ENCODE data around the gene PDZK1.
"Not testable (repeated sequence)": the region's sequence is repeated elsewhere in the genome, so short reads cannot be mapped to it uniquely, and the experiment has no call there.

The PDZK1 gene

GRCh38 chr1:145707183-145707867, at the start of gene PDZK1:
TSS of gene PDZK1 (minus strand) at chr1:145707368. CDS start at chr1:145688021, 19,347 bp downstream.
- no peak for DNase-seq

- DNase-seq: no peak
These were observed 44.4 kb upstream of the PDZK1 start for GRCh38 chr1:145751491-145752037.

DNA sequence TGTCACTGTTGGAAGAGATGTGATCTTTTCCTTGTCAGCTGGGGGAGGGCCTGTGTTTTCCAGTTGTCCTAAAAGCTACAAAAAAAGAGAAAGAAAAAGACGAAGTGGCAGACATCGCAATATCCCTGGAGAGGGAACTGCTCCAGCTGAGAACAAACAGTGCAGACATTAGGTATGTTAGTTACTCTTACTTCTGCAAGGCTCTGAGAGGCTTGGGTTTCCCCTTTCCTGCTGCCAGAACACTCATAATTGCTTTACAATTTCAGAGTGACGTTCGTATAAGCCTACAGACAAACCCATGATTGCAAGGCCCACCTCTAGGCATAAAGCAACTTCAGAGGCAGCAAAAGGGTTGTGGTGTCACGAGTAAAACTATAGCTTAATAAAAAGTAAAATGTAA, 43.3 kb upstream of the PDZK1 start:
- no peak for DNase-seq

- no peak for DNase-seq
These were observed 40.5 kb upstream of the PDZK1 start for GRCh38 chr1:145747398-145748247.

- DNase-seq: no peak
These were observed 33.1 kb upstream of the PDZK1 start for GRCh38 chr1:145740269-145740668.

DNA sequence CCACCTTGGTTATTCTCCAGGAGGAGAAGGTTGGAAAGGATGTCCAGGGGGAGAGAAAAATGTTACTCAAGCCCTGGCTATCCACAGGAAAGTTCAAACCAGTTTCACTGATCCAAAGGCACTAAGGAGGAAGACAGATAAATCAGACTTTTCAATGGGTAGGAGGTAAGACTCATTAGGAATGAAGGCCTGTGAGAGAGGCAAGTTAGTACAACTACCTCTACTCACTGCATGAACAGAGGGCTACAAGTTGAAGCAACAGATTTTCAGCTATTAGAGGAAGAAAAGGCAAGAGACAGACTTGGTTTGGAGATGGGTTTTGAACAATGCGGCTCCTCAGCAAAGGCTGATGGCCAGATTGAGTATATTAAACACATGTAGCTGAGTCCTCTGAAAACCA, 29.0 kb upstream of the PDZK1 start:
- no peak for DNase-seq

GRCh38 chr1:145730900-145731299, 23.7 kb upstream of the PDZK1 start:
- no peak for DNase-seq

DNA sequence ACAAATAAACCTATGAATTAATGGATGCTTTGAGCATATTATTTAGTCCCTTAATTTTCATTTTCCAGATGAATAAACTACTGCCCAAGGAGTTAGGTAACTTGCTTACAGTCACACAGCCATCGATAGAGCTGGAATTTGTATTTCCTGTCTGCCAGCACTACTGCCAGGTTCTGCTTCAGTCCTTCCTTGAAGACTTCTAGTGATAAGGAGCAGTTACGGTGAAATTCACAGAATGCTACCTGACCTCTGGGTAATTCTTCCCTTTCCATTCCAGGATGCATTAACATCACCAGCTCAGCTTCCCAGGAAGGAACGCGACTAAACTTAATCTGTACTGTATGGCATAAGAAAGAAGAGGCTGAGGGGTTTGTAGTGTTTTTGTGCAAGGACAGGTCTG, 23.3 kb upstream of the PDZK1 start:
- no peak for DNase-seq

- DNase-seq: no peak
These were observed 22.7 kb upstream of the PDZK1 start for GRCh38 chr1:145729666-145730436.

DNA sequence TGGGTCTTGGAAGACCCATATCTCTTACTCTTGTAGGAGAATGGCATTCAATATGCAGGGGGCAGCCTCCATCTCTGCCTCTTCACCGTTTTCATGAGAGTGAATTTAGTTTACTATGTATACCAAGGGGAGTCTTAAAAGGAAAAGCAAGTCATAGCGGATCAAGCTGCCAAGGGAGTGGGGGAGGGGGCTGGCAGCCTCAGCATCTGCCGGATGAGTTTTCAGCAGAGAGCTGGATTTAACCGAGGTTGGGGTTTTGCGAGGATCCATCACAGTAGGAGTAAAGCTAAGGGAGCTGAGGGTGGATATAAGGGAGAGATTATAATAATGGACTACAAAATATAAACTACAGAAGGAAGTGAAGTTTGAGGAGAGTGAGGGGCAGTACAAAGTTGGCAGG, 22.0 kb upstream of the PDZK1 start:
- no peak for DNase-seq

GRCh38 chr1:145726193-145726592, 19.0 kb upstream of the PDZK1 start:
- not testable (repeated sequence) for DNase-seq

DNA sequence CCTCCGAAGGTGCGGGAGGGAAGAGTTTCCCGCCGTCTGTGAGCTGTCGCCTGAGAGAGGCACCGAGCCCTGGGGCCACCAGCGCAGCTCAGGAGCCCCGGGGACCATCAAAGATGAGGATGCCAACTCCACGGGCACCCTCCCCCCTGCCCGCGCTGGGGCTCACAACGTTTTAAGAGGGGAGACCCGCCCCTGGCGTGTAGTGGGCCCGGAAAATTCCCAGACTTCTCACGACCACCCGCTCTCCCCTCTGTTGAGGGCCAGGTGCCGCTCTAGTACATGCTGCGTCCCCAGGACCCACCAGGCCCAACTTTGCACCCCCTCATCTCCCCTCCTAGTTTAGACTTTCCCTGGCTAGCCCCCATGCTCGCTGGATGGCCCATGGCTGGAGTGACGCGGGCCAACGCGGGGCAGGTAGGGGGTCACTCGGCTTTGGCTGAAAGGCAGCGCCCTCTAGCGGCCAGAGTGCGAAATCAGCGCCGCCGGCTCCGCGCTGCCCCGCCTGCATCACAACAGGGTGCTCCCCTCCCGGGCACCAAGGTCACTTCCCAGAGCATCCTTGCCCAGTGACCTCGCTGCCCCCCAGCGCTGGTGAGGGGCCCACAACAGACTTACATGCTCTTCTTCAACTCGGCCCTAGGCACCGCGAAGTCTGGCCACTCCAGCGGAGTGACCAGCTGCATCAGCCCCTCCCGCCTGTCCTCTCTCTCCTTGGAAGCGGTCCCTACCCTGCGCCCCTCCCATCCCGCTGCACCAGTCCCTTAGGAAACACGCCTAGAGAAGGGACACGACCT, 13.9 kb upstream of the PDZK1 start:
- DNase-seq: peak; percentile 68 to 77

GRCh38 chr1:145720556-145720877, 13.3 kb upstream of the PDZK1 start:
- no peak for DNase-seq

- no peak for DNase-seq
These were observed 12.3 kb upstream of the PDZK1 start, which contains the start of gene CD160 for GRCh38 chr1:145719230-145720079. TSS of gene CD160 (plus strand) at chr1:145719499. CDS start at chr1:145728328, 8,829 bp downstream.

DNA sequence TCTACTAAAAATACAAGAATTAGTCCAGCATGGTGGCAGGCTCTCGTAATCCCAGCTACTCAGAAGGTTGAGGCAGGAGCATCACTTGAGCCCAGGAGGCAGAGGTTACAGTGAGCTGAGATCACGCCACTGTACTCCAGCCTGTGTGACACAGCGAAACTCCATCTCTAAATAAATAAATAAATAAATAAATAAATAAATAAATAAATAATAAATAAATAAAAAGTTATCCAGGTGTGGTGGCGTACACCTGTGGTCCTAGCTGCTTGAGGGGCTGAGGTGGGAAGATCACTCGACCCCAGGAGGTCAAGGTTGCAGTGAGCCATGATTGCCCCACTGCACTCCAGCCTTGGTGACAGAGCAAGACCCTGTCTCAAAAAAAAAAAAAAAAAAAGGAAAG, 11.3 kb upstream of the PDZK1 start:
- not testable (repeated sequence) for DNase-seq

DNA sequence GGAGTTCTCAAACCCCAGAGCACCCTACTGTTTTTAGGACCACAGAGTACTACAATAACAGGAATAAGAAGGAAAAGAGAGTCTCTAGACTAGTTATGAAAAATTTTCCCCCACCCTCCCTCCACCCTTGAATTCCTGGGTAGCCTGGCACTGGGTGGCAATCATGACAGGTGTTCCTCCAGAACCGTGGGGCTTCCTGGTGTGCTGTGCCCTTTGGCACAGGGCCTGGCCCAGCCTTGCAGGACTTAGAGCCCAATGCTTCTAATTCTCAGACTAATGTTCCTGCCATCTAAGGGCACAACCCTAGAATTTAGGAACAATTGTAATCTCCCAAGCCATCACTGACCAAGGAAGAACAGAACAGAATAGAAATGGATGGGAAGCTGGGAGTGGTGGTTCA, 10.7 kb upstream of the PDZK1 start:
- DNase-seq: no peak

GRCh38 chr1:145716641-145717345, 9.6 kb upstream of the PDZK1 start:
- DNase-seq: no peak

DNA sequence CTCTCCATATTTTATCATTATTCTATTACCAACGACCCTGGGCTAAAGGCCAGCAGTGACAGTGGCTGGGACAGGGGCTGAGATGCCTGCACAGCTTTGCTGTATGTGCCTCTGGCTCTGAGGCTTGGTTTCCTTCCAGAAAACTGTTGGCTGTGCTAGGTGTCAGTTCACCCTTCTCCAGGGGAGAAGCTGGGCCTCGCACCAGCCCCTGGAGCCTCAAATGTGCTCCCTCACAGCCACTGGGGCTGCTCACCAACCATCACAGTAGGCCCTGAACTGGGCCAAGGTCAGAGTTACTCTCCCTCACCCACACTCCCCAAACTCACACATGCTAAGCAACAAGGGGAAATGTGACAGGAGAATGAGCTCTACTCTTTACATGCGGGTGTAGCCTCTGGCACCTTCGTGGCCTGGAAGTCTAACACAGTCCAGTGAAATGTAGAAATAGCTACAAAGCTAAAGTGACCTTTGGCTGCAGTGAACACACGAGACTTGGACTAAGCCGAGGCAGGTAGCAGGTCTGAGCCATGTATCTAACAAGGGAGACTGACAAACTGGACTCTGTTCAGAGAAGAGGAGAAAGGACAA, 7.5 kb upstream of the PDZK1 start:
- no peak for DNase-seq

DNA sequence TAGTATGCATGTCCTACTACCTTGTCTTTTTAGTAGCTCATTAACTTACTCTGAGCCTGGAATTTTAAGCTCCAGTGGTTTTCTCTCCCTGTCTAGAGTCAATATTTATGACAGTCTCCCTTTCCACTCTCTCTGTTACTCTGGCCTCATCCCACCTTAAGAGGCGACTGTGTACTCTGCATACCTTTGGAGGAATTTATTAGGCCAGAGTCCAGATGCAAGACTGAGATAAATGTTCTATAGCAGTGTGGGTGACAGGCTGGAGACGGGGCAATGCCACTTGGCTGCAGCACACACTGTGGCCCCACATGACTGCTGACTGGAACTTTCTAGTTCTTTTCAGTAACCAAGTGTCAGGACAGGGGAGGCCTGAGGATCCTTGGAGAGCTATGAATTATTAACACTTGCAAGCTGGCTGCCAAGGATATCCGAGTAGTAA, 4.1 kb upstream of the PDZK1 start:
- no peak for DNase-seq

All from stimulated activated CD4-positive, alpha-beta T cell treated with anti-CD3 and anti-CD28 coated beads, Interleukin-2, amount 100 ng/mL, for 48 hours (primary cell).